ENCODE results near the gene CAMKMT. TPM values are rescaled to one million over a fixed set of nuclear protein-coding genes. Genes with fewer than 3 reads are reported as not detected.

The CAMKMT gene
- total RNA-seq, 4 donors from 2014 or later: 7.6 to 16.2 (median 9.4) TPM

DNA sequence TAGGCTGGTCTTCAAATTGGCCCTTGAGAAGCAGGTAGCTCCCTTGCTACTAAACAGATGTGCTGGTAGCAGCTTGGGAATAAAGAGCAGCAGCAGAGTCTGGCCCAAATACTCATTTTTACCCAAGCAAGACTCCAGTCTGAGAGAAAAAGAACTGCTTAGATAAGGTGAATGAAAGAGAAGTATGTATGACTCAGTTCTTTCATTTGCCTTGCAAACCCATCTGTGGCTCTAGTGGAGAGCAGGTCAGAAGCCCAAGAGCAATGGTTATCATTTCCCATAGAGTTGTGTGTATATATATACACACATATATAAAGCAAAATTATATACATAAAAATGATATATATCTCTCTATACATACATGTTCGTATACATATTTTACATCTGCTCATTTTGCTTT lies 80.3 kb downstream of the CAMKMT start:
- TF ChIP-seq, protein P1, sequence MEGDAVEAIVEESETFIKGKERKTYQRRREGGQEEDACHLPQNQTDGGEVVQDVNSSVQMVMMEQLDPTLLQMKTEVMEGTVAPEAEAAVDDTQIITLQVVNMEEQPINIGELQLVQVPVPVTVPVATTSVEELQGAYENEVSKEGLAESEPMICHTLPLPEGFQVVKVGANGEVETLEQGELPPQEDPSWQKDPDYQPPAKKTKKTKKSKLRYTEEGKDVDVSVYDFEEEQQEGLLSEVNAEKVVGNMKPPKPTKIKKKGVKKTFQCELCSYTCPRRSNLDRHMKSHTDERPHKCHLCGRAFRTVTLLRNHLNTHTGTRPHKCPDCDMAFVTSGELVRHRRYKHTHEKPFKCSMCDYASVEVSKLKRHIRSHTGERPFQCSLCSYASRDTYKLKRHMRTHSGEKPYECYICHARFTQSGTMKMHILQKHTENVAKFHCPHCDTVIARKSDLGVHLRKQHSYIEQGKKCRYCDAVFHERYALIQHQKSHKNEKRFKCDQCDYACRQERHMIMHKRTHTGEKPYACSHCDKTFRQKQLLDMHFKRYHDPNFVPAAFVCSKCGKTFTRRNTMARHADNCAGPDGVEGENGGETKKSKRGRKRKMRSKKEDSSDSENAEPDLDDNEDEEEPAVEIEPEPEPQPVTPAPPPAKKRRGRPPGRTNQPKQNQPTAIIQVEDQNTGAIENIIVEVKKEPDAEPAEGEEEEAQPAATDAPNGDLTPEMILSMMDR (IDR thresholded peaks at IDR 0.05): no peak
- DNase-seq (ENCODE audit: low spot score) (no peak), ATAC-seq (ENCODE audit: low FRiP score) (no peak)

DNA sequence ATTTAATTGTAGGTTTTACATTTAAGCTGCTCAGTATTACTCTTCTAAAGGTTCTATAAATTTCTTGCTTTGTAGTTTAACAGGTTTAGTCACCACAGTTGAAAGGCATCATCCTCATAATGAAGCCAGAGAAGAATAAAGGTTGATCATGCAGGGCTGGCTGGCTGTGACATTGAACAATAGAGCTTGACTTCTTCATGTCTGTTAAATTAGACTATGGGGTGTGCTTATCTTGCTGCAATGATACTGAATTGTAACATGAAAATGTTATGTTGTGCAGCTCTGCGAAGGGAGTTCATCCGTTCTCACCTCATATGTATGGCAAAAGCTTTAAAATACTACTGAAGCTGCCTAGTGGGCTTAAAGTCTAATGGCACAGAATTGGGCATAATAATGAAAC lies 81.8 kb downstream of the CAMKMT start:
- no peak for DNase-seq (ENCODE audit: low spot score)
- no peak for ATAC-seq (ENCODE audit: low FRiP score)
- TF ChIP-seq, protein P1 (IDR thresholded peaks at IDR 0.05): no peak

DNA sequence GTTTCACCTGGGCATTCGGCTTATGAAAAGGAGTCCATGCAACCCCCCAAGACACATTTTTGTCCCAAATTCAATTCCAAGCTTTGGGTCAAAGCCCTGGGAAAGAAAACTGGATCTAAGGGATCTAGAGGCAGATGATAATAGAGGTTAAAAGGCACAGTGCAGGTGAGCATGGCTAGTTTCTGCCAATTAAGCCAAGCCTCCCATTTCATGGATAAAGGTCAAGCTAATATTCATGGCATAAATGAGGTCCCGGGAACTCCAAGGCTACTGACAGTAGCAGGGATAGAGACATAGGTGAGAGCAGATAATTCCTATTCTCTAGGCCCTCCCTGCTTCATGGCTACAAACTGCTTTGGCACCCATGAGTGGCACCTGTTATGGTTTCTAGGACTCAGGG lies 83.1 kb downstream of the CAMKMT start:
- ATAC-seq (ENCODE audit: low FRiP score) (no peak), DNase-seq (ENCODE audit: low spot score) (no peak)
- TF ChIP-seq, protein P1 (IDR thresholded peaks at IDR 0.05): no peak

DNA sequence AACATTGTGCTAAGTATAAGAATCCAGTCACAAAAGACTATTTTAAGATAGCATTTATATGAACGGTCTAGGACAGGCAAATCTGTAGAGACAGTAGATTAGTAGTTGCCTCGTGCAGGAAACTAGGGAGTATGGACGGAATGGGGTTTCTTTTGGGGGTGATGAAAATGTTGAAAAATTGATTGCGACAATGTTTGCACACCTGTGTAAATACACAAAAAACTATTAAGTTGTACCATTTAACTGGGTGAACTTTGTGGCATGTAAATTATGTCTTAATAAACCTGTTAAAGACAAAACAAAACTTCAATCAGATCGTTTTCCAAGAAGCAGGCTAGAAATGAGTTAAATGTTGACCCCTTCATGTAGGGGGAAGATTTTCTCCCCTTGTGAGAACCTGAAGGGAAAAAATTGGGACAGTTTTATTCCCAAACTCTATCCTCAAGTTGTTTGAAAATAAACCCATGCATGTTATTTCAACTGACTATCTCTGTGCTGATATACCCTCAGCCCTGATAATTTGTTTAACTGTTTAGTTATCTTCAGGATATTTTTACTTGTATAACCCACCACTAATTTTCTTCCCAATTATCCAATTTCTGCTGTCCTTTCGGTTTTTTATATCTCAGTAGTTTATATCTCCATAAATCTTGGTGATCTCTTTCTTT lies 87.2 kb downstream of the CAMKMT start:
- TF ChIP-seq, protein P1 (IDR thresholded peaks at IDR 0.05): no peak
- DNase-seq (ENCODE audit: low spot score): no peak
- no peak for ATAC-seq (ENCODE audit: low FRiP score)

DNA sequence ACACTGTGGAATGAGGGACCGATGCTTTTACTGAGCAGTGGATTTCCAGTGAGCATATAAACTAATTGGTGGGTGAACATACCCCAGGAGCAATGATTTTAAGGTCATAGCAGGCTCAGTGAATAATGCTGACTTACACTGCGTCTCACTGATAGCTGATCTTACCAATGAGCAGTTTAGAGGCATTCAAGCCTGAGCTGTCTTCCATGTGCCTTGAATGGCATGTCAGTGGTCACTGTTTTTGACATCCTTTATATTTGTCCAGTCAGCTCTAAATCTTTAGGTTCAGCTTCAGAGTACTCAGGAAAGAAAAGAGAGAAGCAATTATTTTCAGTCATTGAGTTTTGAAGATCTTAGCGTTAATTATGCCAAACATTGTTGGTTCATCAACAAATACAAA lies 88.3 kb downstream of the CAMKMT start:
- no peak for DNase-seq (ENCODE audit: low spot score)
- no peak for ATAC-seq (ENCODE audit: low FRiP score)
- TF ChIP-seq, protein P1 (IDR thresholded peaks at IDR 0.05): no peak

DNA sequence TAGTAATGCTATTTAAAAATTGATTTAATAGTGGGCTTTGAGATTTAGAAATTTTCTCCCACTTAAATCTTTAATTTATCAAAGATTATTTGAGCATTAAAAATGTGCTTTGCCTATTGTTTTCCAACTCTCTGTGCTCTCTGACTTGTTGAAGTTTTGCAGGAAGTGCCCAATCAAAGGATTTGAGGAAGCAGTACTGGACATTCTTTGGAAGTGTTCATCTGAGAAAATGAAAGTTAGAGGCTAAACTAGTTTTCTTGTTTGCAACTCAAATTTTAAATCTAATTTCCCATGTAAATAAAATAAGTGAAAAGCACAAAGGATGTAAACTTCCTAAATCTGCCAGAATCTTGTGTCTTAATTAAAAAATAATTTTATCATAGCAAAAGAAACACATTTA lies 89.1 kb downstream of the CAMKMT start:
- DNase-seq (ENCODE audit: low spot score) (no peak), ATAC-seq (ENCODE audit: low FRiP score) (no peak)
- TF ChIP-seq, protein P1 (IDR thresholded peaks at IDR 0.05): no peak

DNA sequence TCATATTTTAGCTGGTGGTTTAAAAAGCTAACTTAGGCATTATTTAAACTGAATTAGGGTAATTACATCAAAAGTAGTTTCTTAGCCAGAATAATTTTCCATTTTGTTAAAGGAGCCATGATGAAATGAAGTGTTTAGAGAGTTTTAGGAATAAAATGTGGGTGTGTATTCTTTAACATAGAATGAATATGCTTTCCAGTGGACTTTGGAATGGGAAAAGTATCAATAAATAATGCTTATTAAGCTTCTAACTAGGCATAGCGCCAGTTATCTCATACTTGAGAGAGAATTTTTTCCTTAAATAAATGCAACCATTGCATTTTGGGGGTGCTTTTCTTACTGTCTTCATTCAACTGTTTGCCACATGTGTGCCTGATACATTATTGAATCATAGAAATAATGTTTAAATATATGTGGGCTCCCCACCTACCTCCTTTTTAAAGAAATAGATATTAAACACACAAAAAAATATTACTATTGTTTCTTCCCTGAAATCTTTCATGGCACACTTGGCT lies 90.4 kb downstream of the CAMKMT start:
- TF ChIP-seq, protein P1 (IDR thresholded peaks at IDR 0.05): no peak
- no peak for DNase-seq (ENCODE audit: low spot score)
- no peak for ATAC-seq (ENCODE audit: low FRiP score)
